Neuronal stem cell (in vitro differentiated cells): Measurements from ENCODE around the gene TMEM184C.

Experiments used
- DNase-seq: peaks from one replicate; pipeline ENCODE4 v3.0.0-alpha.2; 2013; ENCODE audit warnings: low spot score
- H2AFZ ChIP-seq: one replicate; pipeline ENCODE4 v1.6.1; 2013; ENCODE audit warnings: mild to moderate bottlenecking, low read length, inconsistent platforms
- H2AK5ac ChIP-seq: 2 replicates; pipeline ENCODE4 v1.6.1; 2013; ENCODE audit warnings: low read depth, mild to moderate bottlenecking, inconsistent platforms, low read length, moderate library complexity, mixed read lengths
- H2BK120ac ChIP-seq: 2 replicates; pipeline ENCODE4 v1.6.1; 2013; ENCODE audit warnings: low read depth, mild to moderate bottlenecking, inconsistent platforms, low read length, moderate library complexity, mixed read lengths
- H2BK12ac ChIP-seq: one replicate; pipeline ENCODE4 v1.6.1; 2013; ENCODE audit warnings: low read length, inconsistent platforms
- H2BK15ac ChIP-seq: 2 replicates; pipeline ENCODE4 v1.6.1; 2013; ENCODE audit warnings: mild to moderate bottlenecking, low read length, inconsistent platforms, mixed read lengths
- H2BK5ac ChIP-seq: one replicate; pipeline ENCODE4 v1.6.1; 2013; ENCODE audit warnings: inconsistent platforms, mild to moderate bottlenecking, low read length, moderate library complexity
- H3K14ac ChIP-seq: one replicate; pipeline ENCODE4 v1.6.1; 2013; ENCODE audit warnings: low read length, inconsistent platforms
- H3K18ac ChIP-seq: 2 replicates; pipeline ENCODE4 v1.6.1; 2013; ENCODE audit warnings: low read length, inconsistent platforms
- H3K23ac ChIP-seq: 2 replicates; pipeline ENCODE4 v1.6.1; 2013; ENCODE audit warnings: low read depth, mild to moderate bottlenecking, mixed read lengths, low read length, inconsistent platforms; ENCODE audit not compliant: poor library complexity
- H3K27ac ChIP-seq: replicated peaks from 3 replicates; pipeline ENCODE4 v1.5.1; 2013; ENCODE audit warnings: low read length, inconsistent platforms
- H3K27me3 ChIP-seq, 3 experiments: 2 replicates each; pipeline ENCODE4 v1.6.1; 2013; ENCODE audit warnings: low read length in 3 of 3, mild to moderate bottlenecking in 2 of 3, inconsistent platforms in 1 of 3, low read depth in 1 of 3, mixed read lengths in 1 of 3, moderate library complexity in 1 of 3; ENCODE audit not compliant: control insufficient read depth in 3 of 3, insufficient read depth in 3 of 3
- H3K36me3 ChIP-seq, 2 donors: replicated peaks in 1 of 2; 2 replicates each; pipeline ENCODE4 v1.6.1; 2013; ENCODE audit warnings: low read length in 2 of 2; ENCODE audit not compliant: control insufficient read depth in 2 of 2, insufficient read depth in 2 of 2
- H3K4ac ChIP-seq: 2 replicates; pipeline ENCODE4 v1.6.1; 2013; ENCODE audit warnings: inconsistent platforms, mild to moderate bottlenecking, low read length, moderate library complexity
- H3K4me1 ChIP-seq, 2 donors: 1 replicate in 1 of 2; 2 replicates in 1 of 2; pipeline ENCODE4 v1.6.1; 2013; ENCODE audit warnings: low read length in 2 of 2, low read depth in 1 of 2; ENCODE audit not compliant: control insufficient read depth in 2 of 2, insufficient read depth in 1 of 2
- H3K4me2 ChIP-seq: one replicate; pipeline ENCODE4 v1.6.1; 2013; ENCODE audit warnings: mild to moderate bottlenecking, low read length, inconsistent platforms; ENCODE audit not compliant: insufficient read depth, poor library complexity, severe bottlenecking
- H3K4me3 ChIP-seq, 2 donors: 2 replicates each; pipeline ENCODE4 v1.5.1; 2013; ENCODE audit warnings: low read length in 2 of 2, mild to moderate bottlenecking in 2 of 2, inconsistent platforms in 1 of 2, moderate library complexity in 1 of 2
- H3K79me1 ChIP-seq: one replicate; pipeline ENCODE4 v1.6.1; 2013; ENCODE audit warnings: low read depth, mild to moderate bottlenecking, inconsistent platforms, low read length, moderate library complexity
- H3K9ac ChIP-seq: one replicate; pipeline ENCODE4 v1.6.1; 2013; ENCODE audit warnings: mild to moderate bottlenecking, low read depth, low read length, inconsistent platforms; ENCODE audit not compliant: poor library complexity
- H3K9me3 ChIP-seq, 2 donors: replicated peaks in 1 of 2; 2 replicates each; pipeline versions ENCODE3 to v1.6.1; 2013; ENCODE audit warnings: low read length in 2 of 2, mild to moderate bottlenecking in 2 of 2, inconsistent platforms in 1 of 2, low read depth in 1 of 2, mixed read lengths in 1 of 2, moderate library complexity in 1 of 2; ENCODE audit not compliant: control insufficient read depth in 2 of 2, insufficient read depth in 1 of 2
- H4K8ac ChIP-seq: one replicate; pipeline ENCODE4 v1.6.1; 2013; ENCODE audit warnings: low read depth, mild to moderate bottlenecking, inconsistent platforms, low read length, moderate library complexity
- H4K91ac ChIP-seq: one replicate; pipeline ENCODE4 v1.6.1; 2013; ENCODE audit warnings: low read length, low read depth, mild to moderate bottlenecking, inconsistent platforms; ENCODE audit not compliant: poor library complexity
- WGBS, 2 donors: extraction: QIAGEN DNeasy Blood & Tissue Kit; methylation state at CpG; one replicate each; pipeline ENCODE4 v1.1.7; 2013; ENCODE audit warnings: missing lambda C conversion rate in 2 of 2, mixed read lengths in 1 of 2; ENCODE audit not compliant: insufficient read length in 2 of 2, insufficient replicate concordance in 1 of 2; ENCODE audit errors: extremely low coverage in 2 of 2; 5-methylcytosine and 5-hydroxymethylcytosine counted together

TMEM184C gene

GRCh38 chr4:147674496-147674895 lies 57.3 kb downstream of the TMEM184C start:
- no peak overlapping the region for H3K4me3 ChIP-seq

GRCh38 chr4:147678106-147678505 lies 60.9 kb downstream of the TMEM184C start:
- no peak overlapping the region for H2BK15ac ChIP-seq
- no peak overlapping the region for H4K91ac ChIP-seq
- no peaks in the 10 kb centered on the region for H3K9me3 ChIP-seq
- no peak overlapping the region for H2BK5ac ChIP-seq
- no peaks in the 10 kb centered on the region for H3K79me1 ChIP-seq
- H3K36me3 ChIP-seq = peaks cover 2 to 20% of the 10 kb centered on the region in 2 donors
- H2AK5ac ChIP-seq = no peak overlapping the region
- H3K4ac ChIP-seq = no peak overlapping the region
- peaks cover 0 to 3% of the 10 kb centered on the region in 2 donors for H3K4me1 ChIP-seq
- no peak overlapping the region for H3K4me3 ChIP-seq
- no peak overlapping the region for H3K27ac ChIP-seq
- no peak overlapping the region for H2AFZ ChIP-seq
- no peak overlapping the region for H3K14ac ChIP-seq
- H2BK120ac ChIP-seq = no peak overlapping the region
- no peak overlapping the region for H2BK12ac ChIP-seq
- WGBS, 2 donors = no CpG with 5 or more reads among the region's 5 CpGs
- no peaks in the 10 kb centered on the region for H3K27me3 ChIP-seq
- no peak overlapping the region for H3K18ac ChIP-seq
- H4K8ac ChIP-seq = no peak overlapping the region
- DNase-seq = no peak
- no peak overlapping the region for H3K23ac ChIP-seq
- no peak overlapping the region for H3K9ac ChIP-seq
- no peak overlapping the region for H3K4me2 ChIP-seq

More at GRCh38 chr4:147674496-147674895, 57.3 kb downstream of the TMEM184C start:
- Histone ChIP-seq H2BK15ac (no peak overlapping the region), H3K9ac (no peak overlapping the region), H3K27me3 (no peaks in the 10 kb centered on the region), H2BK5ac (no peak overlapping the region), H3K14ac (no peak overlapping the region), H3K4ac (no peak overlapping the region), H3K27ac (no peak overlapping the region), H2BK120ac (no peak overlapping the region), H4K91ac (no peak overlapping the region), H3K23ac (no peak overlapping the region), H2AFZ (no peak overlapping the region), H3K79me1 (no peaks in the 10 kb centered on the region), H3K18ac (no peak overlapping the region), H2BK12ac (no peak overlapping the region), H3K4me1 (no peaks in the 10 kb centered on the region), H3K36me3 (peaks cover 6 to 41% of the 10 kb centered on the region in 2 donors), H2AK5ac (no peak overlapping the region), H3K9me3 (no peaks in the 10 kb centered on the region), H4K8ac (no peak overlapping the region), H3K4me2 (no peak overlapping the region)
- WGBS, 2 donors = no CpG with 5 or more reads among the region's 1 CpG
- no peak for DNase-seq

- H2BK5ac ChIP-seq = no peak overlapping the region
- H3K27ac ChIP-seq = no peak overlapping the region
- H2AFZ ChIP-seq = no peak overlapping the region
- no peak for DNase-seq
- no peak overlapping the region for H3K4me3 ChIP-seq
- H2AK5ac ChIP-seq = no peak overlapping the region
- H3K36me3 ChIP-seq = peaks cover 2 to 18% of the 10 kb centered on the region in 2 donors
- no peak overlapping the region for H3K4me2 ChIP-seq
- H3K14ac ChIP-seq = no peak overlapping the region
- WGBS, 2 donors = no CpG with 5 or more reads among the region's 12 CpGs
- no peaks in the 10 kb centered on the region for H3K27me3 ChIP-seq
- H4K8ac ChIP-seq = no peak overlapping the region
- no peak overlapping the region for H3K18ac ChIP-seq
- no peak overlapping the region for H4K91ac ChIP-seq
- H2BK120ac ChIP-seq = no peak overlapping the region
- H3K9ac ChIP-seq = no peak overlapping the region
- H2BK12ac ChIP-seq = no peak overlapping the region
- no peak overlapping the region for H3K4ac ChIP-seq
- no peaks in the 10 kb centered on the region for H3K79me1 ChIP-seq
- no peaks in the 10 kb centered on the region for H3K9me3 ChIP-seq
- H3K23ac ChIP-seq = no peak overlapping the region
- H3K4me1 ChIP-seq = peaks cover 0 to 3% of the 10 kb centered on the region in 2 donors
- no peak overlapping the region for H2BK15ac ChIP-seq
Measured at GRCh38 chr4:147678796-147679549, 61.8 kb downstream of the TMEM184C start.

GRCh38 chr4:147682755-147683154 lies 65.6 kb downstream of the TMEM184C start:
- no peak overlapping the region for H4K91ac ChIP-seq
- H3K9me3 ChIP-seq = no peaks in the 10 kb centered on the region
- H3K4me3 ChIP-seq = peak overlapping the region in 1 of 2 donors; percentile 77
- no peak overlapping the region for H2AK5ac ChIP-seq
- H3K79me1 ChIP-seq = no peaks in the 10 kb centered on the region
- no peak overlapping the region for H4K8ac ChIP-seq
- H2BK120ac ChIP-seq = no peak overlapping the region
- H3K36me3 ChIP-seq = peaks cover 2 to 18% of the 10 kb centered on the region in 2 donors
- H3K4me2 ChIP-seq = no peak overlapping the region
- DNase-seq = no peak
- WGBS, 2 donors = no CpG with 5 or more reads among the region's 3 CpGs
- H2AFZ ChIP-seq = peak overlapping the region; percentile 93
- H2BK12ac ChIP-seq = no peak overlapping the region
- no peak overlapping the region for H3K9ac ChIP-seq
- no peak overlapping the region for H2BK5ac ChIP-seq
- no peak overlapping the region for H3K18ac ChIP-seq
- H3K23ac ChIP-seq = no peak overlapping the region
- H3K27me3 ChIP-seq = no peaks in the 10 kb centered on the region
- H3K27ac ChIP-seq = no peak overlapping the region
- no peak overlapping the region for H2BK15ac ChIP-seq
- no peak overlapping the region for H3K4ac ChIP-seq
- no peak overlapping the region for H3K14ac ChIP-seq
- H3K4me1 ChIP-seq = peaks cover 0 to 3% of the 10 kb centered on the region in 2 donors
